ENCODE results near the gene DNPH1. TPM values are rescaled to one million over a fixed set of nuclear protein-coding genes. Genes with fewer than 3 reads are reported as not detected.
A peak's percentile ranks its signal among the peaks of the same experiment; 100 is the strongest.

DNPH1 gene
- polyA plus RNA-seq, 3 donors = 31.9 to 55.4 (median 42.7) TPM

DNA sequence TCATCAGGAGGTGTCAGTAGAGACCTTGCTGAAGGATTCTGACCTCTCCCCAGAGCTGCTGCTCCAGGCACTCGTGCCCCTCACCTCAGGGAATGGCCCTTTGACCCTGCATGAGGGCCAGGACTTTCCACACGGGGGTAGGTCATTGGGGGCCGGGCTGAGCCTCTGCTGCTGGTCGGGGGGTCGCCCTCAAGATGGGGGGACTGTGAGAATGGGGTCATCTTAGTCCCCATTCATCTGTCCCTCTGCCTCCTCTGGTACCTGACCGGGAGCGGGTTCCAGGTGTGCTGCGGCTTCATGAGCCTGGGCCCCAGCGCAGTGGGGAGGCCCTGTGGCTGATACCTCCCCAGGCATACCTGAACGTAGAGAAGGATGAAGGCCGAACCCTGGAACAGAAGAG is 15.8 kb downstream of the DNPH1 start:
- DNase-seq = no peak
- Histone ChIP-seq H3K36me3 (replicated peaks in 1 of 2; ENCODE audit: control insufficient read depth in 1 of 2, insufficient read depth in 2 of 2, low read length in 2 of 2) (peaks cover 39 to 49% of the 10 kb centered on the region in 2 donors), H3K9ac (ENCODE audit: insufficient read depth, low read length, poor library complexity, severe bottlenecking) (no peak overlapping the region), H2AFZ (ENCODE audit: insufficient read depth, low read depth, low read length, poor library complexity, severe bottlenecking) (no peak overlapping the region), H3K79me2 (ENCODE audit: insufficient read depth, low read length) (no peaks in the 10 kb centered on the region), H3K27me3 (ENCODE audit: control insufficient read depth in 2 of 2, insufficient read depth in 2 of 2, low read length in 2 of 2) (no peaks in the 10 kb centered on the region), H3K4me2 (replicated peaks; ENCODE audit: extremely low read depth, low read length, poor library complexity, severe bottlenecking) (no peak overlapping the region), H3K4me3 (replicated peaks in 1 of 3; ENCODE audit: low read depth in 2 of 3, low read length in 3 of 3) (no peak overlapping the region), H3K4me1 (ENCODE audit: control insufficient read depth in 1 of 2, insufficient read depth in 2 of 2, low read length in 2 of 2) (no peaks in the 10 kb centered on the region), H3K9me3 (replicated peaks in 1 of 2; ENCODE audit: control insufficient read depth in 1 of 2, insufficient read depth in 1 of 2, low read length in 2 of 2) (no peaks in the 10 kb centered on the region), H4K20me1 (ENCODE audit: insufficient read depth, low read length) (no peaks in the 10 kb centered on the region), H3K27ac (ENCODE audit: low read depth in 1 of 2, low read length in 2 of 2) (no peak overlapping the region)
- no peaks in the 10 kb centered on the region for H3K27me3 Mint-ChIP-seq (ENCODE audit: low read depth in 3 of 3)
- WGBS (ENCODE audit: insufficient coverage) = 100% methylated on average over 7 of the region's 11 CpGs
- intact Hi-C loops (cut with micrococcal nuclease) = no loop called here
- H3K4me1 Mint-ChIP-seq = no peaks in the 10 kb centered on the region
- no peak overlapping the region for H3K4me3 Mint-ChIP-seq
- H3K27ac Mint-ChIP-seq = peak overlapping the region in 2 of 7 donors; percentile 47 to 50
- peaks cover 49 to 52% of the 10 kb centered on the region in 2 donors for H3K36me3 Mint-ChIP-seq
- no peak for TF ChIP-seq CTCF (IDR thresholded peaks at IDR 0.05)
- H3K9me3 Mint-ChIP-seq = peaks cover 0 to 2% (median 0%) of the 10 kb centered on the region in 7 donors

DNA sequence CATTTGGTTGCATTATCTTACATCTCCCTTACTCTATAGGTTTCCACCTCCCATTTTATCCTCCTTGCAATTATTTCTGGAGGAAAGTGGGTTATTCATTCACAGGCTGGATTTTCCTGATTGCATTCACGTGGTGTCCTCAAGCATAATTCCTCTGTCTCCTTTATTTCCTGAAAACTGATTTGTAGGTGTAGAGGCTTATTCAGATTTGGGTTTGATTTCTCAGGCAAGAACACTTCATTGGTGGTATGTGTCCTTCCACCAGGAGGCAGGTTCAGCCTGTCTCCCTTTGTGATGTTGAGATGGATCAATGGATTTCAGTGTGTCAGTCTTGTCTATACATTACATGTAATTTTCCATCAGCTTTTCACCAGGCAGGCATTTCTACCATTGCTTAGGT is 17.3 kb downstream of the DNPH1 start:
- no peak overlapping the region for H2AFZ ChIP-seq (ENCODE audit: insufficient read depth, low read depth, low read length, poor library complexity, severe bottlenecking)
- H3K27me3 ChIP-seq (ENCODE audit: control insufficient read depth in 2 of 2, insufficient read depth in 2 of 2, low read length in 2 of 2) = no peaks in the 10 kb centered on the region
- DNase-seq = no peak
- Mint-ChIP-seq H3K36me3 (peaks cover 40 to 47% of the 10 kb centered on the region in 2 donors), H3K9me3 (peaks cover 0 to 2% (median 0%) of the 10 kb centered on the region in 7 donors), H3K27ac (no peak overlapping the region), H3K4me3 (no peak overlapping the region), H3K27me3 (ENCODE audit: low read depth in 3 of 3) (no peaks in the 10 kb centered on the region), H3K4me1 (no peaks in the 10 kb centered on the region)
- H3K4me1 ChIP-seq (ENCODE audit: control insufficient read depth in 1 of 2, insufficient read depth in 2 of 2, low read length in 2 of 2) = no peaks in the 10 kb centered on the region
- no peaks in the 10 kb centered on the region for H3K79me2 ChIP-seq (ENCODE audit: insufficient read depth, low read length)
- no CpG with 5 or more reads among the region's 1 CpG for WGBS (ENCODE audit: insufficient coverage)
- no peaks in the 10 kb centered on the region for H3K9me3 ChIP-seq (replicated peaks in 1 of 2; ENCODE audit: control insufficient read depth in 1 of 2, insufficient read depth in 1 of 2, low read length in 2 of 2)
- no peak overlapping the region for H3K27ac ChIP-seq (ENCODE audit: low read depth in 1 of 2, low read length in 2 of 2)
- no peak overlapping the region for H3K9ac ChIP-seq (ENCODE audit: insufficient read depth, low read length, poor library complexity, severe bottlenecking)
- TF ChIP-seq CTCF (IDR thresholded peaks at IDR 0.05) = no peak
- H3K36me3 ChIP-seq (replicated peaks in 1 of 2; ENCODE audit: control insufficient read depth in 1 of 2, insufficient read depth in 2 of 2, low read length in 2 of 2) = peaks cover 30 to 40% of the 10 kb centered on the region in 2 donors
- no peak overlapping the region for H3K4me2 ChIP-seq (replicated peaks; ENCODE audit: extremely low read depth, low read length, poor library complexity, severe bottlenecking)
- intact Hi-C loops (cut with micrococcal nuclease) = no loop called here
- no peaks in the 10 kb centered on the region for H4K20me1 ChIP-seq (ENCODE audit: insufficient read depth, low read length)
- H3K4me3 ChIP-seq (replicated peaks in 1 of 3; ENCODE audit: low read depth in 2 of 3, low read length in 3 of 3) = no peak overlapping the region
